Sigmoid colon (tissue), 7 donors: ENCODE data around the gene DNM2. TPM values are rescaled to one million over a fixed set of nuclear protein-coding genes. Genes with fewer than 3 reads are reported as not detected.
A peak's percentile ranks its signal among the peaks of the same experiment; 100 is the strongest.
"Not testable (repeated sequence)": the region's sequence is repeated elsewhere in the genome, so short reads cannot be mapped to it uniquely, and the experiment has no call there.

Experiments used
- DNase-seq: peaks from one replicate; pipeline ENCODE4 v3.0.0-alpha.2; 2019
- H3K27ac ChIP-seq, 4 donors: fragments of 200-600 bp; sonication (generic); one replicate each; pipeline ENCODE4 v1.5.1; 2016 to 2019; ENCODE audit warnings: mild to moderate bottlenecking in 1 of 4
- H3K27me3 ChIP-seq, 3 donors: fragments of 200-600 bp; sonication (generic); one replicate each; pipeline ENCODE4 v1.5.1; 2019; ENCODE audit warnings: mild to moderate bottlenecking in 1 of 3
- H3K36me3 ChIP-seq, 4 donors: fragments of 200-600 bp; sonication (generic); one replicate each; pipeline ENCODE4 v1.5.1; 2016 to 2019
- H3K4me1 ChIP-seq, 4 donors: fragments of 200-600 bp; sonication (generic); one replicate each; pipeline ENCODE4 v1.5.1; 2017 to 2019
- H3K4me3 ChIP-seq, 4 donors: fragments of 200-600 bp; sonication (generic); one replicate each; pipeline ENCODE4 v1.5.1; 2017 to 2019; ENCODE audit warnings: mild to moderate bottlenecking in 2 of 4, moderate library complexity in 1 of 4
- H3K9me3 ChIP-seq, 4 donors: fragments of 200-600 bp in 3 of 4; sonication (generic) in 3 of 4; one replicate each; pipeline versions ENCODE4 v1.5.1 to v1.6.1; 2013 to 2019
- CTCF ChIP-seq, 4 experiments: fragments of 450-650 bp in 3 of 4; fragments of 200-600 bp in 1 of 4; IDR thresholded peaks; one replicate each; pipeline ENCODE4 v1.5.1; 2016 to 2019; ENCODE audit warnings: antibody characterized with exemption in 4 of 4, mild to moderate bottlenecking in 3 of 4, moderate library complexity in 2 of 4
- EP300 ChIP-seq, 4 donors: sonication (generic); formaldehyde crosslinking; IDR thresholded peaks; one replicate each; pipeline ENCODE4 v1.6.1; 2017; ENCODE audit warnings: antibody characterized with exemption in 4 of 4
- POLR2A ChIP-seq, 2 donors: fragments of 450-650 bp; IDR thresholded peaks; one replicate each; pipeline ENCODE4 v1.6.1; 2016; ENCODE audit warnings: antibody characterized with exemption in 2 of 2, mild to moderate bottlenecking in 2 of 2, moderate library complexity in 2 of 2
- POLR2AphosphoS5 ChIP-seq, 4 donors: sonication (generic); formaldehyde crosslinking; IDR thresholded peaks; one replicate each; pipeline ENCODE4 v1.6.1; 2017; ENCODE audit warnings: antibody characterized with exemption in 4 of 4
- WGBS, 2 donors: extraction: QIAGEN DNeasy Blood & Tissue Kit; methylation state at CpG; one replicate each; pipeline ENCODE4 v1.1.7; 2013; 5-methylcytosine and 5-hydroxymethylcytosine counted together
- intact Hi-C: fragments of 100-400 bp; cut with DNase I; formaldehyde crosslinking; loops from one replicate; pipeline ENCODE4 v1.15.1; 2023
- polyA plus RNA-seq, 3 donors: library from polyadenylated mRNA; stranded (reverse); fragments of 200-250 nt; gene quantifications; one replicate each; pipeline ENCODE4 v1.2.3, GENCODE V29; 2013
- total RNA-seq, 4 donors: library from RNA; depleted of rRNA; stranded (reverse); fragments of >200 nt; gene quantifications; one replicate each; pipeline ENCODE4 v1.1.0, GENCODE V29; 2016
- donor health status: healthy with polysubstance abuse.
- donor health status: Bipolar disorder and iron deficiency.
- donor health status: healthy.

DNM2 gene
- total and polyA plus RNA-seq, 7 donors, result 53.2 to 326 (median 96.7) TPM

GRCh38 chr19:10850631-10851030, 132.8 kb downstream of the DNM2 start:
- H3K9me3 ChIP-seq, result peaks cover 0 to 6% (median 0%) of the 10 kb centered on the region in 4 donors
- WGBS, 2 donors, result 92 to 93% methylated on average over 5 of the region's 5 CpGs
- DNase-seq, result no peak
- no peak for TF ChIP-seq EP300 (IDR thresholded peaks at IDR 0.05)
- TF ChIP-seq POLR2AphosphoS5 (IDR thresholded peaks at IDR 0.05), result no peak
- no peak for TF ChIP-seq CTCF (IDR thresholded peaks at IDR 0.05)
- no peak for TF ChIP-seq POLR2A (IDR thresholded peaks at IDR 0.05)
- no peaks in the 10 kb centered on the region for H3K36me3 ChIP-seq
- no peak overlapping the region for H3K27ac ChIP-seq
- intact Hi-C loops, result no loop called here
- H3K4me1 ChIP-seq, result no peaks in the 10 kb centered on the region
- peaks cover 0 to 19% (median 0%) of the 10 kb centered on the region in 3 donors for H3K27me3 ChIP-seq
- H3K4me3 ChIP-seq, result no peak overlapping the region

DNA sequence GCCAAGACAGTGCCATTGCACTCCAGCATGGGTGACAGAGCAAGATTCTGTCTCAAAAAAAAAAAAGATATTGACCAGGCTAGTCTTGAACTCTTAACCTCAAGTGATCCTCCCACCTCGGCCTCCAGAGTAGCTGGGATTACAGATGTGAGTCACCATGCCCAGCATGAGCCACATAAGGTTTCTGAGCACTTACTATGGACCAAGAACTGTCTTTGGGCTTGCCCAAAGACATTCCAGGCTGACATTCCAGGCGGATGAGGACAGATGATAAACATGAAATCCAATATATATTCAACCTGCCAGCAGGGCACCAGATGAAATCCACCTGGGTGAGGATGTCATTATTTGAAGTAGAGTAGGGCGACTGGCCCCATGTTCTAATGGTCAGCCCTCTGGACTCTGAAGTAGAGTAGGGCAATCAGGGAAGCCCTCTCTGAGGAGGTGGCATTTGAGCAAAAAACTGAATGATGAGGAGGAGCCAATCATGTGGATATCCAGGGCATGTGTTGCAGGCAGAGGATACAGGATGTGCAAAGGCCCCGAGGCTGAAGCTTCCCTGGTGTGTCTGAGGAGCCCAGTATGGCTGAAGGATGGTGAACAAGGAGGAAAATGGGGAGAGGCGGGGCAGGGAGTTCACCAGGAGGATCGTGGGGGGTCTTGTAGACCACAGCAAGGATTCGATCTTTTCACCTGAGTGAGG, 134.4 kb downstream of the DNM2 start:
- no peaks in the 10 kb centered on the region for H3K4me1 ChIP-seq
- intact Hi-C loops, result no loop called here
- H3K27ac ChIP-seq, result no peak overlapping the region
- DNase-seq, result no peak
- TF ChIP-seq EP300 (IDR thresholded peaks at IDR 0.05), result no peak
- no peak for TF ChIP-seq POLR2AphosphoS5 (IDR thresholded peaks at IDR 0.05)
- no peaks in the 10 kb centered on the region for H3K9me3 ChIP-seq
- no peaks in the 10 kb centered on the region for H3K36me3 ChIP-seq
- 78 to 87% methylated on average over 7 of the region's 7 CpGs for WGBS, 2 donors
- H3K27me3 ChIP-seq, result peaks cover 0 to 19% (median 0%) of the 10 kb centered on the region in 3 donors
- H3K4me3 ChIP-seq, result no peak overlapping the region

GRCh38 chr19:10852941-10853340, 135.1 kb downstream of the DNM2 start:
- Histone ChIP-seq H3K4me1 (no peaks in the 10 kb centered on the region), H3K27ac (no peak overlapping the region), H3K36me3 (no peaks in the 10 kb centered on the region), H3K27me3 (peaks cover 0 to 19% (median 0%) of the 10 kb centered on the region in 3 donors), H3K9me3 (no peaks in the 10 kb centered on the region), H3K4me3 (no peak overlapping the region)
- no peak for DNase-seq
- WGBS, 2 donors, result 80 to 85% methylated on average over 7 of the region's 7 CpGs
- TF ChIP-seq CTCF (IDR thresholded peaks at IDR 0.05) (no peak), POLR2AphosphoS5 (IDR thresholded peaks at IDR 0.05) (no peak), POLR2A (IDR thresholded peaks at IDR 0.05) (no peak), EP300 (IDR thresholded peaks at IDR 0.05) (no peak)
- intact Hi-C loops, result no loop called here

DNA sequence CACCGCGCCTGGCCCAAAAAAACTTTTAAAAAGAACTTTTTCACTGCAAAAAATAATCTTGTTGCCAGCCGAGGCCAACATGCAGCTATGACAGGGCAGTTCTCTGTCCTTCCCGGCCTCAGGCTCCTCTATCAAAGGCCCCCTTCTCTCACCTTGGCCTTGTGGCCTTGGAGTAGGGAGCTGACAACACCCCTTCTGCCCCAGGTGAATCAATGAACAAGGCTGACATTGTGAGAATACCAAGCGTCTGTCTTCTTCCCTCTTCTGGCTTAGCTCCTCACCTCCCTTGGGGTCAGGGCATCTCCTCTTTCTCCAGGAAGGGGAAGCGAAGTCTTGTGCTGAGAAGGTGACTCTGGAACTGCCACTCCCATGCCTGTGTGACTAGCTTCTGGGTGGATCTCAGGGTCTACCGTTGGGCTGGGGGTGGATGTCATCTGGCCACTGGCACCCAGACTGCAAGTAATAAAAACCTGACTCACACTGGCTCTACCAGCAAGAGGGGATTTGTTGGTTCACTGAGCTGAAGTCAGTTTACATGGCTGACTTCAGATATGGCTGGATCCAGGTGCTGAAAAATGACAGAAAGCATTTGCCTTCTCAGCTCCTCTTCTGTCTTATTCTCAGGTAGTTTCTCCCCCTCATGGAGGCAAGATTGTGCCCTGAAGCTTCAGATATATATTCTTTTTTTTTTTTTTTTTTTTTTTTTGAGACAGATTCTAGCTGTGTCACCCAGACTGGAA, 136.6 kb downstream of the DNM2 start:
- H3K36me3 ChIP-seq, result no peaks in the 10 kb centered on the region
- WGBS, 2 donors, result 65 to 86% methylated on average over 7 of the region's 7 CpGs
- H3K4me1 ChIP-seq, result no peaks in the 10 kb centered on the region
- intact Hi-C loops, result no loop called here
- no peaks in the 10 kb centered on the region for H3K9me3 ChIP-seq
- no peak overlapping the region for H3K4me3 ChIP-seq
- H3K27me3 ChIP-seq, result peaks cover 0 to 13% (median 0%) of the 10 kb centered on the region in 3 donors
- no peak overlapping the region for H3K27ac ChIP-seq
- DNase-seq, result no peak
- TF ChIP-seq POLR2AphosphoS5 (IDR thresholded peaks at IDR 0.05), result no peak
- no peak for TF ChIP-seq POLR2A (IDR thresholded peaks at IDR 0.05)
- no peak for TF ChIP-seq CTCF (IDR thresholded peaks at IDR 0.05)
- TF ChIP-seq EP300 (IDR thresholded peaks at IDR 0.05), result no peak

- H3K4me3 ChIP-seq, result no peak overlapping the region
- WGBS, 2 donors, result 58 to 85% methylated on average over 5 of the region's 5 CpGs
- no peaks in the 10 kb centered on the region for H3K27me3 ChIP-seq
- intact Hi-C loops, result no loop called here
- no peaks in the 10 kb centered on the region for H3K9me3 ChIP-seq
- no peak overlapping the region for H3K27ac ChIP-seq
- TF ChIP-seq CTCF (IDR thresholded peaks at IDR 0.05), result peak in 2 of 4 experiments; percentile 15 to 25
- TF ChIP-seq POLR2A (IDR thresholded peaks at IDR 0.05), result no peak
- H3K4me1 ChIP-seq, result no peaks in the 10 kb centered on the region
- no peak for DNase-seq
- H3K36me3 ChIP-seq, result no peaks in the 10 kb centered on the region
These were observed 138.1 kb downstream of the DNM2 start for GRCh38 chr19:10855879-10856522.

DNA sequence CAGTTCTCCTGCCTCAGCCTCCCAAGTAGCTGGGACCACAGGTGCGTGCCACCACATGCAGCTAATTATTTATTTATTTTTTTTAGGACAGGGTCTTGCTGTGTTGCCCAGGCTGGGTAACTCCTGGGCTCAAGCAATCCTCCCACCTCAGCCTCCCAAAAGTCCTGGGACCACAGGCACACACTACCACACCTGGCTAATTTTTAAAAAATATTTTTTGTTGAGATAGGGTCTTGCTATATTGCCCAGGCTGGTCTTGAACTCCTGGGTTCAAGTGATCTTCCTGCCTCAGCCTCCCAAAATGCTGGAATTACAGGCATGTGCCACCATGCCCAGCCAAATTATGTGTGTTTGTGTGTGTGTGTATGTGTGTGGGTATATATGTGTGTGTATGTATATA, 139.0 kb downstream of the DNM2 start:
- H3K27me3 ChIP-seq, H3K9me3 ChIP-seq, H3K36me3 ChIP-seq, H3K4me1 ChIP-seq, H3K27ac ChIP-seq, H3K4me3 ChIP-seq, DNase-seq, intact Hi-C loops: not testable (repeated sequence)
- WGBS, 2 donors, result 95 to 96% methylated on average over 1 of the region's 1 CpG
